GM21423 (cell line): ENCODE data around the gene TBCE.
"Not testable (repeated sequence)": the region's sequence is repeated elsewhere in the genome, so short reads cannot be mapped to it uniquely, and the experiment has no call there.

Experiments
- ATAC-seq: cut with Tn5 transposase; IDR thresholded peaks from one replicate; pipeline ENCODE4 v1.9.1; 2021; ENCODE audit warnings: mild to moderate bottlenecking, moderate library complexity; ENCODE audit not compliant: unreplicated experiment

Gene TBCE

GRCh38 chr1:235450886-235451483 is 83.8 kb downstream of the TBCE start:
- no peak for ATAC-seq

GRCh38 chr1:235454021-235454420 is 86.8 kb downstream of the TBCE start:
- no peak for ATAC-seq

DNA sequence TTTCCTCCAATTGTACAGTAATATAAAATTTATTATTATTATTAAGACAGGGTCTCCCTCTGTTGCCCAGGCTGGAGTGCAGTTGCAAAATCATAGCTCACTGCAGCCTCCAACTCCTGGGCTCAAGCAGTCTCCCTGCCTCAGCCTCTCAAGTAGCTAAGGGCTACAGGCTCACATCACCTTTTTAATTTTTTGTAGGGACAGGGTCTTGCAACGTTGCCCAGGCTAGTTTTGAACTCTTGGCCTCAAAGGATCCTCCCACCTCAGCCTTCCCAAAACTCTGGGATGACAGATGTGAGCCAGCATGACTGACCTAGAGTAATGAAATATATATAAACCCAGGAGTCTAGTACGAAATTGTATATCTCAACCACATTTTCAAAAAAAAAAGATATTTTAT is 87.9 kb downstream of the TBCE start:
- ATAC-seq: no peak

- no peak for ATAC-seq
Measured at GRCh38 chr1:235455823-235456222, 88.6 kb downstream of the TBCE start.

DNA sequence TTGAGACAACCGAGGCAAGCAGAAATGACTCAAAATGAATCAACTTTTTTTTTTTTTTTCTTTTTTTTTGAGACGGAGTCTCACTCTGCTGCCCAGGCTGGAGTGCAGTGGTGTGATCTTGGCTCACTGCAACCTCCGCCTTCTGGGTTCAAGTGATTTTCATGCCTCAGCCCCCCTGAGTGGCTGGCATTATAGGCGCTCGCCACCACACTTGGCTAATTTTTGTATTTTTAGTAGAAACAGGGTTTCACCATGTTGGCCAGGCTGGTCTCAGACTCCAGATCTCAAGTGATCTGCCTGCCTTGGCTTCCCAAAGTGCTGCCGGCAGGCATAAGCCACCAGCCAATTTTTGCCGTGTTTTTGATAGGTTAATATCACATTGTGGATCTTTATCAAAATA is 90.6 kb downstream of the TBCE start:
- not testable (repeated sequence) for ATAC-seq

GRCh38 chr1:235460770-235461169 is 93.5 kb downstream of the TBCE start:
- no peak for ATAC-seq

GRCh38 chr1:235461954-235462353 is 94.7 kb downstream of the TBCE start:
- ATAC-seq: no peak

DNA sequence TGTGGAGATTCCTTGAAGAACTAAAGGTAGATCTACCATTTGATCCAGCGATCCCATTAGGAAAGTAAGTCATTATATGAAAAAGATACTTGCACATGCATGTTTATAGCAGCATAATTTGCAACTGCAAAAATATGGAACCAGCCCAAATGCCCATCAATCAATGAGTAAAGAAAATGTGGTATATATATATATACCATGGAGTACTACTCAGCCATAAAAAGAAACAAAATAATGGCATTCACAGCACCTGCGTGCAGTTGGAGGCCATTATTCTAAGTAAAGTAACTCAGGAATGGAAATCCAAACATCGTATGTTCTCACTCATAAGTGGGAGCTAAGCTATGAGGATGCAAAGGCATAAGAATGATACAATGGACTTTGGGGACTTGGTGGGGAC is 95.6 kb downstream of the TBCE start:
- ATAC-seq: not testable (repeated sequence)

DNA sequence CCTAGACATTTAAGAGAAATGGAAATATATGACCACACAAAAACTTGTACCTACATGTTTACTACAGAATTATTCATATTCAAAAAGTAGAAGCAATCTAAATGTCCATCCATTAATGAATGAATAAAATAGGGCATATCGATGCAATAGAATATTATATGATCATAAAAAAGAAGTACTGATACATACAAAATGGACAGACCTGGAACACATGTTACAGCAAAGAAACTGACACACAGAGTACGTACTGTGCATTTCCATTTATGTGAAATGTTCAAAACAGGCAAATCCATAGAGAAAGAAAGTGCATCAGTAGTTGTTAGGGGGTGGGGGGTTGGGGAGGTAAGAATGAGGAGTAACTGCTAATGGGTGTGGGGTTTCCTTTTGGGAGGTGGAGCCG is 97.8 kb downstream of the TBCE start:
- no peak for ATAC-seq

- ATAC-seq: no peak
Measured at GRCh38 chr1:235468004-235468403, 100.8 kb downstream of the TBCE start.

- no peak for ATAC-seq
Measured at GRCh38 chr1:235468970-235469369, 101.7 kb downstream of the TBCE start.

DNA sequence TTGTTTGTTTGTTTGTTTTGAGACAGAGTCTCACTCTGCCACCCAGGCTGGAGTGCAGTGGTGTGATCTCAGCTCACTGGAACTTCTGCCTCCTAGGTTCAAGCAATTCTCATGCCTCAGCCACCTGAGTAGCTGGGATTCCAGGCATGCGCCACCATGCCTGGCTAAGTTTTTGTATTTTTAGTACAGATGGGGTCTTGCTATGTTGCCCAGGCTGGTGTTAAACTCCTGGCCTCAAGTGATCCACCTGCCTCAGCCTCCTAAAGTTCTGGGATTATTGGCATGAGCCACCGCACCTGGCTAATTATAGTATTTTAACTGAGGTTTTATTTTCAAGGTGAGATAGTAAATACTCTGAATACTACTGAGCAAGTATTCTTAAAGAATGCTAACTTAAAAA is 102.7 kb downstream of the TBCE start:
- ATAC-seq: not testable (repeated sequence)

DNA sequence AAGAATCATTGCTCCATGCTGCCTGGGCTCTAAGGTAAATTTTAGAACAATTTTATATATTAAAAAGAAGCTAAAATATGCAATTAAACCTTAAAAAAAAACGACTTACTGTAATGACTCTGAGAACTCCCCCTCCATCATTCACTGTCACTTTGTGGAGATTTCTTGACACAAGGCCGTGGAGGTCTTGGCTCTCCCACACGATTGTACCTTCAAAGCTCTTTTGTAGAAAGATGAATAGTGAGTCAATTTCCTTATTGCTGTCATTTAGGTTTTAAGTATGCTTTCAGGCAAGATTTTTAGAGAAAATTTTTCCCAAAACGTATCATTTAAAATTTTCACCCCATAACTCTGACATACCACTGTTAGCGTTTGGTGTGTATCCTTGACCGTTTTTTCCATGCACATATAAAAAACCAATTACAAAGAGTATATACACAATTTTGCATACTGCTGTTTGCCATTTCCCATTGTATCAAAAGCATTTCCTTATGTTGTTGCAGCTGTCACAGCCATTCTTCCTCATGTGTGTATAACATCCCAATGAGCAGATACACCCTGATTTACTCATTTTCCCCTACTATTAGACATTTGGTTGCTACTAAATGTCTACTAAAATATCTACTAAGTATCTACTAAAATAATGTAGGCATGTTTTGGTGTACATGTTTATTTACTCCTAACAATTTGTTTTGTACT is 103.7 kb downstream of the TBCE start:
- ATAC-seq: no peak

- no peak for ATAC-seq
Measured at GRCh38 chr1:235473806-235474205, 106.6 kb downstream of the TBCE start.

- ATAC-seq: no peak
Measured at GRCh38 chr1:235483090-235483489, 115.9 kb downstream of the TBCE start.

GRCh38 chr1:235485558-235485957 is 118.3 kb downstream of the TBCE start:
- ATAC-seq: no peak

- no peak for ATAC-seq
Measured at GRCh38 chr1:235486321-235486720, 119.1 kb downstream of the TBCE start.

DNA sequence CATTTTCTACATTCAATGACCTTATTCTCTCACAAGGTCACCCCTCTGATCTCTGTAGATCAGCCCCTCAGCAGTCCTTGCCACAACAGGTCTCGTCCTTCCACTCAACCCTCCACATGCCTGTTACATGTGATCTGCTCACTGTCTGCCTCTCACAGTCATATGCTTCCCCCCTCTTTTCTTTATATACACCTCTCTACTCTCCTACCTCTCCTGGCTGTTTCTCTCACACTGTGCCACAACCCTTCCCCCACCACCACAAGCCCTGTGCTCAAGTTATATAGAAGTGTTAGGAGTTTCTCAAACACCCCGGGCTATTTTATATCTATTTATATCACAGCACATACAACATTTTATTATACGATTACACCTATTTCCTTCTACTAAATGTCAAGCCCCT is 124.4 kb downstream of the TBCE start:
- ATAC-seq: no peak

- no peak for ATAC-seq
Measured at GRCh38 chr1:235494531-235494930, 127.3 kb downstream of the TBCE start.

- ATAC-seq: no peak
Measured at GRCh38 chr1:235495030-235495429, 127.8 kb downstream of the TBCE start.

DNA sequence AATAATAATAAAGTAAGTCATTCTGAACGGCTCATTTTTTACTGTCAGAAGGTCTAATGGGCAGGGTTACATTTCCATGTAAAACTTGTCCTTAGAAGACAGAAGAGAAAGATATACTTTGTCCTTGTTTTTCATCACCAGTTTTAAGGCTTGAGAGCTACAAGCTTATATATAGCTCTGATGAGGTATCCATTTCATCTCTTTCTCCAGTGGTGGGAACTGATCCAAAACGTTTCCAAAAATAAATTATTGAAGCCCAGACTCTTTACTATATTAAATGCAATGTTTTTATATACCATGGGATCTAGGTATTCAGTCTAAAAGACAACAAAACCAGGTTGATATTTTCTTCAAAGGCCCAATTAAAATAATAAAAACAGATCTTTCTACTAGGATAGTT is 128.3 kb downstream of the TBCE start:
- no peak for ATAC-seq

DNA sequence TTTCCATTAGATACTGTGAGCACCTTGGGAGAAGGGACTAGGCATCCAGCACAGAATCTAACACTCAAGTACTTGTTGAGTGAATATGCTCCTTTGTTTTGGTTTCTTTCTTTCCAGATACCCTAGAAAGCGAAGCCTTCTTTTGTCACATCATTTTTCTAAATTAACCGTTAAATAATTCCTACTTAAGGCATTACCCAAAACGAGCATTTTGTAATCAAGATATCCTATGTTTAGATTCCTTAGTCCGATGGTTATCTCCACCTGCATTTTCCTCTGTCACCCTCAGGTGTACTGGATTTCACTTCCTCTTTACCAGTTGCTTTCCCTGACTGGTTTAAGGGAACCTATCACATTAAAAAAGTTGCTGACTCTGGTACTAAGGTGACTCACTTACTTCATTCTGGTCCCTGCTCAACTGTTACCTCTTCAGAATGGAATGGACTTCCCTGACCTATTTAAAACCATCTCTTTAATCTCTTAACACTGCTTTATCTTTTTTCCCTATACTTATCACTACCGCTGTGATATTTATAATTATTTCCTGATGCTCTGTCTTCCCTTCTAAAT is 133.8 kb downstream of the TBCE start:
- ATAC-seq: no peak
